Spleen (tissue), 11 donors: ENCODE results near the gene ALDH5A1. TPM values are rescaled to one million over a fixed set of nuclear protein-coding genes. Genes with fewer than 3 reads are reported as not detected.
A peak's percentile ranks its signal among the peaks of the same experiment; 100 is the strongest.

Experiments used
- DNase-seq: peaks from one replicate; pipeline ENCODE4 v3.0.0-alpha.2; 2020
- H3K27ac ChIP-seq, 8 donors: fragments of 200-600 bp; sonication (generic) in 7 of 8; 1 replicate in 4 of 8; 2 replicates in 4 of 8; pipeline versions ENCODE4 v1.5.0 to v1.8.0; 2016 to 2021; ENCODE audit warnings: inconsistent platforms in 4 of 8, mild to moderate bottlenecking in 4 of 8, moderate library complexity in 1 of 8
- H3K27me3 ChIP-seq, 7 donors: fragments of 200-600 bp; sonication (generic) in 6 of 7; replicated peaks in 1 of 7; 1 replicate in 4 of 7; 2 replicates in 3 of 7; pipeline versions ENCODE4 v1.5.0 to v1.8.0; 2016 to 2021; ENCODE audit warnings: inconsistent platforms in 3 of 7, mild to moderate bottlenecking in 1 of 7
- H3K36me3 ChIP-seq, 6 donors: fragments of 200-600 bp; sonication (generic) in 5 of 6; 1 replicate in 4 of 6; 2 replicates in 2 of 6; pipeline versions ENCODE4 v1.5.0 to v1.8.0; 2016 to 2021; ENCODE audit warnings: inconsistent platforms in 2 of 6
- H3K4me1 ChIP-seq, 6 donors: fragments of 200-600 bp; sonication (generic) in 5 of 6; 1 replicate in 3 of 6; 2 replicates in 3 of 6; pipeline versions ENCODE4 v1.5.0 to v1.8.0; 2016 to 2021; ENCODE audit warnings: inconsistent platforms in 3 of 6
- H3K4me3 ChIP-seq, 8 donors: fragments of 200-600 bp; sonication (generic) in 7 of 8; 1 replicate in 4 of 8; 2 replicates in 4 of 8; pipeline versions ENCODE4 v1.5.0 to v1.8.0; 2016 to 2021; ENCODE audit warnings: inconsistent platforms in 4 of 8, mild to moderate bottlenecking in 4 of 8, moderate library complexity in 2 of 8
- H3K9me3 ChIP-seq, 8 donors: fragments of 200-600 bp; sonication (generic) in 7 of 8; 1 replicate in 4 of 8; 2 replicates in 4 of 8; pipeline versions ENCODE4 v1.5.0 to v1.8.0; 2016 to 2021; ENCODE audit warnings: inconsistent platforms in 4 of 8
- CTCF ChIP-seq, 11 experiments: fragments of 200-600 bp in 7 of 11; fragments of 450-650 bp in 4 of 11; sonication (generic) in 4 of 11; IDR thresholded peaks in 8 of 11; conservative IDR thresholded peaks in 3 of 11; 1 replicate in 7 of 11; 2 replicates in 4 of 11; pipeline versions ENCODE4 v1.4.0 to v1.8.0; 2016 to 2021; ENCODE audit warnings: antibody characterized with exemption in 11 of 11, inconsistent platforms in 4 of 11, mild to moderate bottlenecking in 1 of 11
- POLR2A ChIP-seq, 3 donors: fragments of 450-650 bp; IDR thresholded peaks; one replicate each; pipeline ENCODE4 v1.5.1; 2017; ENCODE audit warnings: antibody characterized with exemption in 3 of 3, mild to moderate bottlenecking in 1 of 3
- POLR2AphosphoS5 ChIP-seq, 3 donors: sonication (generic); formaldehyde crosslinking; IDR thresholded peaks; one replicate each; pipeline ENCODE4 v1.5.1; 2017; ENCODE audit warnings: antibody characterized with exemption in 3 of 3
- WGBS, 5 donors: extraction: QIAGEN DNeasy Blood & Tissue Kit in 3 of 5; methylation state at CpG; one replicate each; pipeline versions ENCODE4 v1.1.5 to v1.1.7; 2013 to 2018; 5-methylcytosine and 5-hydroxymethylcytosine counted together
- intact Hi-C: fragments of 100-400 bp; cut with DNase I; formaldehyde crosslinking; loops from one replicate; pipeline ENCODE4 v1.15.0; 2023; ENCODE audit warnings: low total_unique reads
- polyA plus RNA-seq, 3 donors: library from polyadenylated mRNA; stranded (reverse); fragments of 200-250 nt; gene quantifications; one replicate each; pipeline ENCODE4 v1.2.1, GENCODE V29; 2013
- total RNA-seq, 7 donors: library from RNA; depleted of rRNA in 3 of 7; stranded (reverse); fragments of >200 nt in 3 of 7; fragmentation: NEBNext Ultra II Directional in 4 of 7; extraction: Animal tissue kit (Norgen Biotek cat#: 25700) in 4 of 7; gene quantifications; one replicate each; pipeline versions ENCODE4 v1.1.0 to v1.2.1, GENCODE V29; 2016 to 2021
- donor health status: healthy with polysubstance abuse.
- donor health status: DM: no; HTN: no; CAD: no; lungs with moderate emphysema.
- donor health status: DM: no; HTN: no; CAD: no.
- donor health status: Bipolar disorder and iron deficiency.
- donor health status: healthy.
- donor health status: DM: no; HTN: no; CAD: no.
- donor health status: DM: yes; HTN: yes; CAD: no.

The ALDH5A1 gene
- total and polyA plus RNA-seq, 10 donors: 5.7 to 16.6 (median 10.1) TPM

GRCh38 chr6:24576447-24576846, 81.7 kb downstream of the ALDH5A1 start:
- Histone ChIP-seq H3K4me1 (peaks cover 0 to 9% (median 0%) of the 10 kb centered on the region in 6 donors), H3K4me3 (no peak overlapping the region), H3K9me3 (no peaks in the 10 kb centered on the region), H3K27ac (no peak overlapping the region), H3K36me3 (no peaks in the 10 kb centered on the region), H3K27me3 (peaks cover 0 to 2% (median 0%) of the 10 kb centered on the region in 7 donors)
- DNase-seq: no peak
- 82 to 92% (median 87%) methylated on average over 6 of the region's 6 CpGs for WGBS, 5 donors
- intact Hi-C loops: no loop called here
- TF ChIP-seq CTCF (IDR thresholded peaks at IDR 0.05 in 8 of 11, conservative IDR thresholded peaks at IDR 0.05 in 3 of 11) (no peak), POLR2AphosphoS5 (IDR thresholded peaks at IDR 0.05) (no peak)

GRCh38 chr6:24581084-24581669, 86.4 kb downstream of the ALDH5A1 start:
- no peak overlapping the region for H3K4me3 ChIP-seq
- no peak overlapping the region for H3K27ac ChIP-seq
- H3K9me3 ChIP-seq: no peaks in the 10 kb centered on the region
- 55 to 64% (median 63%) methylated on average over 7 of the region's 7 CpGs for WGBS, 5 donors
- TF ChIP-seq CTCF (IDR thresholded peaks at IDR 0.05 in 8 of 11, conservative IDR thresholded peaks at IDR 0.05 in 3 of 11) (peak; percentile 18 to 88 (median 73)), POLR2AphosphoS5 (IDR thresholded peaks at IDR 0.05) (no peak), POLR2A (IDR thresholded peaks at IDR 0.05) (no peak)
- no peaks in the 10 kb centered on the region for H3K27me3 ChIP-seq
- peaks cover 0 to 10% (median 7%) of the 10 kb centered on the region in 6 donors for H3K4me1 ChIP-seq
- no peaks in the 10 kb centered on the region for H3K36me3 ChIP-seq
- DNase-seq: peak; percentile 83
- intact Hi-C loops: loop anchor here (5.0 kb wide), 2 partner anchors 116 to 186 kb away; no protein-coding TSS in a partner anchor

GRCh38 chr6:24583463-24584381, 89.0 kb downstream of the ALDH5A1 start:
- Histone ChIP-seq H3K27ac (no peak overlapping the region), H3K4me3 (no peak overlapping the region), H3K4me1 (peaks cover 0 to 10% (median 7%) of the 10 kb centered on the region in 6 donors), H3K36me3 (no peaks in the 10 kb centered on the region), H3K27me3 (no peaks in the 10 kb centered on the region), H3K9me3 (no peaks in the 10 kb centered on the region)
- DNase-seq: peak; percentile 88
- 20 to 24% (median 23%) methylated on average over 15 of the region's 15 CpGs for WGBS, 5 donors
- peak; percentile 45 to 87 (median 78) for TF ChIP-seq CTCF (IDR thresholded peaks at IDR 0.05 in 8 of 11, conservative IDR thresholded peaks at IDR 0.05 in 3 of 11)
- no peak for TF ChIP-seq POLR2AphosphoS5 (IDR thresholded peaks at IDR 0.05)
- intact Hi-C loops: loop anchor here (5.0 kb wide), 2 partner anchors 114 to 184 kb away; no protein-coding TSS in a partner anchor

GRCh38 chr6:24584382-24584720, 89.6 kb downstream of the ALDH5A1 start:
- no peak overlapping the region for H3K4me3 ChIP-seq
- intact Hi-C loops: loop anchor here (5.0 kb wide), 2 partner anchors 113 to 183 kb away; no protein-coding TSS in a partner anchor
- H3K4me1 ChIP-seq: peaks cover 0 to 10% (median 7%) of the 10 kb centered on the region in 6 donors
- no peak for DNase-seq
- no peaks in the 10 kb centered on the region for H3K36me3 ChIP-seq
- no peak overlapping the region for H3K27ac ChIP-seq
- 85 to 97% (median 90%) methylated on average over 2 of the region's 2 CpGs for WGBS, 5 donors
- no peak for TF ChIP-seq CTCF (IDR thresholded peaks at IDR 0.05 in 8 of 11, conservative IDR thresholded peaks at IDR 0.05 in 3 of 11)
- no peaks in the 10 kb centered on the region for H3K9me3 ChIP-seq
- H3K27me3 ChIP-seq: no peaks in the 10 kb centered on the region
